NCI-H2029 treated with DMSO at 0.1 percent for 48 hours (cell line): Measurements from ENCODE around the gene BLM.

Source experiments
- DNase-seq: peaks from one replicate; lab custom pipeline; 2025; lab: John Stamatoyannopoulos, UW

Gene BLM

GRCh38 chr15:90691982-90692773 lies 25.0 kb upstream of the BLM start:
- no peak for DNase-seq

DNA sequence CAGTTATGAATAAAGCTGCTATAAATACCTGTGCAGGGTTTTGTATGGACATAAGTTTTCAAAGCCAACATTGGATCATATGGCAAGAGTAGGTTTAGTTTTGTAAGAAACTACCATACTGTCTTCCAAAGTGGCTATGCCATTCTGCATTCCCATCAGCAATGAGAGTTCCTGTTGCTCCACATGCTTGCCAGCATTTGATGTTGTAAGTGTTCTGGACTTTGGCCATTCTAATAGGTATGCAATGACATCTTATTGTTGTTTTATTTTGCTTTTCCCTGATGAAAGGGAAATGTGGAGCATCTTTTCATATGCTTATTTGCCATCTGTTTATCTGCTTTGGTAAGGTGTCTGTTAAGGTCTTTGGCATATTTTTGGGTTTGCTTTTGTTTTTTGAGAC lies 22.2 kb upstream of the BLM start:
- no peak for DNase-seq

DNA sequence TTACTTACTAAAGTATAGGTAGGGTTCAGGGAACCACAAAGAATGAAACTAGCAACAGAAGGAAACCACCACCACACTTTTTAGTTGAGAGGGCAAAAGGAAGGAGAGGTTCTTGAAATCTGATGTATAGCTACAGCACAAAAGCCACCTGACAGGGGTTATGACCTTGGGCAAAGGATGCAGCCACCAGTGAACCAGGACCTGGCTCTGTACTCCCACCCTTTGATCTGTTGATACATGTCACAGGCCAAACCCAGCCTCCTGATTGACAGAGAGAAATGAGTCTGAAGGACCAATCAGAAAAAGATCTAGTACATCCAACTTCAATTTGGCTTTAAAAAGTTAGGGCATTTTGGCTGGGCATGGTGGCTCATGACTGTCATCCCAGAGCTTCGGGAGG lies 20.0 kb upstream of the BLM start:
- no peak for DNase-seq

GRCh38 chr15:90698629-90699028 lies 18.5 kb upstream of the BLM start:
- no peak for DNase-seq

- DNase-seq = no peak
These were observed 16.1 kb upstream of the BLM start for GRCh38 chr15:90701048-90701447.

DNA sequence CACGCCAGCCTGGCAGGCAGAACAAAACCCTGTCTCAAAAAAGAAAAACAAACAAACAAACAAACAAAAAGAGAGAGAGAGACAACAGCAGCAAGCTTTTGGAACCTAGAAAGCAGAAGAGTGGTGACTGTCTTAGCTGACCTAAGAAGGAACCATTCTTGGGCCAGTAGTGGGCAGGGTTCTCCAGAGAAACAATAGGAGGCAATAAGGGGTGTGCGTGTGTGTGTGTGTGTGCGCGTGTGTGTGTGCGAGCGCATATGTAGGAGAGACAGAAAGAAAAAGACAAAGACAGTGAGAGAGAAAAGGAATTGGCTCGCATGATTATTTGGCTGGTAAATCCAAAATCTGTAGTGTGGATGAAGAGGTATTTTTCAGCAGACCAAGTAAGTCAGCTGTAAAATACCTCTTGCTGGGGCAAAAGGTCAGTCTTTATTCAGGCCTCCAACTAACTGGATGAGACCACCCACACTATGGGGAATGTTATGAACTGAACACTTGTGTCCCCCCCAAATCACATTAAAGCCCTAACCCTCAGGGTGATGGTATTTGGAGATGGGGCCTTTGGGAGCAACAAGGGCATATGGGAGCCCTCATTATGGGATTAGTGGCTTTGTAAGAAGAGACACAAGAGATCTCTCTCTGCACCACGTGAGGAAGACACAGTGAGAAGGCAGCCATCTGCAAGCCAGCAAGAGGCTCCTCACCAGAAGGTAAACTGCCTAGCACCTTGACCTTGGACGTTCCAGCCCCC lies 15.1 kb upstream of the BLM start:
- no peak for DNase-seq

DNA sequence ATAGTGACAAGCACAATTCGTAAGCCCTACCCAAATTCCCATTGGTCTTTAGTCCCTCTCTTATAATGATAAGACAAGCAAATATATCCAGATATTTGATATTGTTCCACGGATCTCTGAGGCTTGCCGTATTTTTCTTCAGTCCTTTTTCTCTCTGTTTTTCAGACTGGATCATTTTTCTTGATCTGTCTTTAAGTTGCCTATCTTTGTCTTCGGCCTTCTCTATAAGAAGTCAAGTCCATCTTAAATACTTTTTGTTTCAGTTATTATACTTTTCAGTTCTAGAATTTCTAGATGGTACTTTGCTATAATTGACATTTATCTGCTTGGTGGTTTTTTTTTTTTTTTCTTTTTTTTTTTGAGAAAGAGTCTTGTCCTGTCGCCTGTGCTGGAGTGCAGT lies 13.7 kb upstream of the BLM start:
- no peak for DNase-seq

DNA sequence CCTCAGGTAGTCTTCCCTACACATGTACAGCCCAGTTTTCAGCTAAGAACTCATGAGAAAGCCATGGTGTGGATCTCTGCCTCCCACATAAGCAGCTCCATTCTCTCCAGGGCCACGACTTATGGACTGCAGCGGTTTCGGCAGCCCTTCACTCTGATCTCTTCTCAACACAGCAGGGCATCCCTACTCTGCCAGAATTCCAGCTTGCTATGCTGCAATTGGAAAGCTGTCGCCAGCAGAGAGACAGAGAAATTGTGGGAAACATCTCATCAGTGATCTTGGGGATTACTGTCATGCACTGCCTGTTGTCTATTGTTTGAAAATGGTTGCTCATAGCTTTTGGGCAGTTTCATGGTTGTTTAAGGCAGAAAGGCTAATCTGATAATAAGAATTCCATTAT lies 11.9 kb upstream of the BLM start:
- DNase-seq = no peak

DNA sequence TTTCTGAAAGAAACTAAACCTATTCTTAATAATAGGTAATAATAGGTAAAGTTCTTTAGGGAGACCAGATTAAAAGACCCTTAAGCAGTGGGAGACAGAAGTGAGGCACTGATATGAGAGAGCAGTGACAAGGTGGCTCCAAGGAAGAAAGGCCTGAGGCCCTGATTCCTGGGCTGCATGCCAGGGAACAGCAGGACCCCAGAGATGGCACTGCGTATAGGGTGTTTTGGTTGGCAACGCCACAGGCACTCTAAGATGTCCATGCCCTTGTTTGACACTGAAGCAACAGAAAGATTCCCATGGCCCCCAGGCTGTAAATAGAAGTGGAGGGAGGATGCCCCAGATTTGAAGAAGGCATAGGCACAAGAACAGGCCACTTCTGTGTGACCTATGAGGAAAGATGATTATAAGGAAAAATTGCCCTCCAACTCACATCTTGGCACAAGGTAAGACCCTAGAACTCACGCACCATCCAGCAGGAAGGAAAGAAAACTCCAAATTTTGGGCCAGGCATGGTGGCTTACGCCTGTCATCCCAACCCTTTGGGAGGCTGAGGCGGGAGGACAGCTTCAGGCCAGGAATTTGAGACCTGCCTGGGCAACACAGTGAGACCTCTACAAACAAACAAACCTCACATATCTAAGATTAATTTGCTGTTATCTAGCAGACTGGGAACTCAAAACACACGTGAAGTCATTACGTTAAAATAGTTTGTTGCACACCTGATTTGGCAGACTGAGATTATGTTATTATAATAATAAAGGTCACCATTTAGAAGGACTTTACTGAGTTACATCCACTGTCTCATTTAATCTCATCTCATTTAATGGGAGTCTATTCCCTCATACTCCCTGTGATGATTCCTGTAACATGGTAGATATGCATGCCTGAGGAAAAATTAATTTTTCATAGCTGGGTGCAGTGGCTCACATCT lies 10.5 kb upstream of the BLM start:
- DNase-seq = no peak

GRCh38 chr15:90707489-90707888 lies 9.7 kb upstream of the BLM start:
- no peak for DNase-seq

- DNase-seq = no peak
These were observed 8.6 kb upstream of the BLM start for GRCh38 chr15:90708516-90708915.

- no peak for DNase-seq
These were observed 7.9 kb upstream of the BLM start for GRCh38 chr15:90709278-90709677.

DNA sequence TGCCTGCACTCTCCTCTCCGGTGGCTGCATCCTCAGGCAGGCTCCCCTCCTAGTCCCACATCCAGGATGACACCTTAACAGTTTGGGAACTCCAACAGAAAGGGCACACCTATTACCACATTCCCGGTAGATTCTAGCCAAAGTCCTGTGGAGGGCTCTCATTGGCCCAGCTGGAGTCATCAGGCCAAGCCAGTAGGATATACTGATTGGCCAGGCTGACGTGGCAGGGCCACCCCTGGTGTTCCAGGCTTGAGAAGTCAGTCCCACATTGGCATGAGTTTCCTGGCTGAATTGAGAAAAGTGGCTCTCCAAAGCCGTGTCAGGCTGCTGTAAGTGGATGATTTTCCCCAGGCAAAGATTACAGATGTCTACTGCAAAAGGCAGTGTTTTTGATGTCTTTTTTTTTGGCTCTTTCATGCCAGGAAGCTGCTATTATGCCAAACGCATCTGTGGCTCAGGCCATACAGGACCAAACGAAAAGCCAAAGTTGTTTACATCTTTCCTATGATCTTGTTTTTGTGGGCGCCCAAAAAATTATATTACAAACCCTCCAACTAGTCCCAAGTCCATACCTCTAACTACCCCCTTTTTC lies 6.6 kb upstream of the BLM start:
- DNase-seq = no peak

GRCh38 chr15:90711418-90711824 lies 5.7 kb upstream of the BLM start:
- DNase-seq = no peak

GRCh38 chr15:90711842-90712241 lies 5.3 kb upstream of the BLM start:
- DNase-seq = no peak

- no peak for DNase-seq
These were observed 4.1 kb upstream of the BLM start for GRCh38 chr15:90713081-90713480.

- DNase-seq = no peak
These were observed 700 bp upstream of the BLM start for GRCh38 chr15:90716317-90716975.

- no peak for DNase-seq
These were observed 1.1 kb downstream of the BLM start for GRCh38 chr15:90718232-90718631.

- DNase-seq = no peak
These were observed 3.0 kb downstream of the BLM start for GRCh38 chr15:90720131-90720530.

GRCh38 chr15:90729261-90729660 lies 12.1 kb downstream of the BLM start:
- DNase-seq = no peak

DNA sequence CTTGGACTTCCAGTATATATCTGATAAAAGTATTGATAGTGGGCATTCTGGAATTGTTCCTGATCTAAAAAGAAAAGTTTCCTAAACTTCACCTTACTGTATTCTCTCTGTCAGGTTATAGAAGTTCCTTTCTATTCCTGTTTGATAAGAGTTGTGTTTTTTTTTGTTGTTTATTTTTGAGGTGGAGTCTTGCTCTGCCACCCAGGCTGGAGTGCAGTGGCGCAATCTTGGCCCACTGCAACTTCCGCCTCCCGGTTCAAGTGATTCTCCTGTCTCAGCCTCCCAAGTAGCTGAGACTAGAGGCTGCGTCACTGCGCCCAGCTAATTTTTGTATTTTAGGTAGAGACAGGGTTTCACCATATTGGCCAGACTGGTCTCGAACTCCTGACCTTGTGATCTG lies 13.1 kb downstream of the BLM start:
- no peak for DNase-seq

DNA sequence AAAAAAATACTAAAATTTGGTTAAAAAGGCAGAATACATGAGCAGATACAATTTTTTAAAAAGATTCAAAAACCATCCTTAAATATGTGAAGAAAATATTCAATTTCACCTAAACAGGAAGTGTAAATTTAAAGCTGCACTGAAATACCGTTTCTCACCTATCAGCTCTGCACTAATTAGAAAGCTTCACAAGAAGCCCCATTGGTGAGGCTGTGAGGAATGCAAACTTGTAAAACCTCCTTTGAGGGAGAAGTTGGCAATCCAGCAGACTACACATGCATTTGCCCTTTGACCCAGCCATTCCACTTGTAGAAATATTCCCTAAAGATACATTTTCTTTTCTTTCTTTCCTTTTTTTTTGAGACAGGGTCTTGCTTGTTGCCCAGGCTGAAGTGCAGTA lies 18.8 kb downstream of the BLM start:
- DNase-seq = no peak
